Osteocyte (in vitro differentiated cells): Measurements from ENCODE around the gene F8A2. TPM values are rescaled to one million over a fixed set of nuclear protein-coding genes. Genes with fewer than 3 reads are reported as not detected.
"Not testable (repeated sequence)": the region's sequence is repeated elsewhere in the genome, so short reads cannot be mapped to it uniquely, and the experiment has no call there.

Source experiments
- DNase-seq: peaks from one replicate; pipeline ENCODE4 v3.0.0; 2021; ENCODE audit warnings: mixed read lengths; ENCODE audit not compliant: unreplicated experiment; ENCODE audit errors: extremely low spot score
- H3K27ac Mint-ChIP-seq: one replicate; pipeline ENCODE4 v1.8.0; 2021; ENCODE audit warnings: mild to moderate bottlenecking, mixed read lengths; ENCODE audit not compliant: unreplicated experiment
- H3K27me3 Mint-ChIP-seq: one replicate; pipeline ENCODE4 v1.8.0; 2021; ENCODE audit warnings: mixed read lengths; ENCODE audit not compliant: unreplicated experiment
- H3K36me3 Mint-ChIP-seq: one replicate; pipeline ENCODE4 v1.8.0; 2021; ENCODE audit warnings: mixed read lengths; ENCODE audit not compliant: unreplicated experiment
- H3K4me1 Mint-ChIP-seq: one replicate; pipeline ENCODE4 v1.8.0; 2021; ENCODE audit warnings: mixed read lengths; ENCODE audit not compliant: unreplicated experiment
- H3K4me3 Mint-ChIP-seq: one replicate; pipeline ENCODE4 v1.8.0; 2021; ENCODE audit warnings: mild to moderate bottlenecking, moderate library complexity, mixed read lengths; ENCODE audit not compliant: unreplicated experiment
- H3K9me3 Mint-ChIP-seq: one replicate; pipeline ENCODE4 v1.8.0; 2021; ENCODE audit warnings: mixed read lengths; ENCODE audit not compliant: unreplicated experiment
- long read RNA-seq: library from polyadenylated mRNA; unstranded; transcript quantifications from one replicate; pipeline ENCODE4 v2.0.0, GENCODE V29; 2021
- total RNA-seq: library from RNA; stranded (reverse); gene quantifications from 2 replicates; pipeline ENCODE4 v1.2.1, GENCODE V29; 2021
- TF ChIP-seq, protein P1 (sequence below): fragments of 200-600 bp; sonication (generic); IDR thresholded peaks from 2 replicates; pipeline ENCODE4 v1.5.0; 2021; ENCODE audit warnings: antibody characterized with exemption, mild to moderate bottlenecking, moderate library complexity

The F8A2 gene
- not detected in 2 replicates for total RNA-seq
- long read RNA-seq, result 0 reads

DNA sequence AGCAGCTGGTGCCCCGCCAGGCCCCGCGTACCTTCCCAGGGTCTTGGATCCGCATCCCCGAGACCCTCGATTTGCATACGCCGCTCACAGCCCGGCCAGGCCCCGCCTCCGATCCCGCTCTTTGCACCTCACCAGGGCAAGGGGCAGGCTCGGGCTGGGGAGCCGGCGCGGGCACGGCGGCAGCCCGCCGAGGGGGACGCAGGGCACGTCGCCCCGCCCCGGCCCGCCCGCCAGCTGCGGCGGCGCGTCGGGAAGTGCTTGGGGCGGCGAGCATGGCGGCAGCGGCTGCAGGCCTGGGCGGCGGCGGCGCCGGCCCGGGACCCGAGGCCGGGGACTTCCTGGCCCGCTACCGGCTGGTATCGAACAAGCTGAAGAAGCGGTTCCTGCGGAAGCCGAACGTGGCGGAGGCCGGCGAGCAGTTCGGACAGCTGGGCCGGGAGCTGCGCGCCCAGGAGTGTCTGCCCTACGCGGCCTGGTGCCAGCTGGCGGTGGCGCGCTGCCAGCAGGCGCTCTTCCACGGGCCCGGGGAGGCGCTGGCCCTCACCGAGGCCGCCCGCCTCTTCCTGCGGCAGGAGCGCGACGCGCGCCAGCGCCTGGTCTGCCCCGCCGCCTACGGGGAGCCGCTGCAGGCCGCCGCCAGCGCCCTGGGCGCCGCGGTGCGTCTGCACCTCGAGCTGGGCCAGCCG, at the start of gene F8A2:
Gene F8A2 (plus strand): TSS at position 253 of the 686 bp plus-strand sequence. CDS start 20 bp downstream, at position 273.
- not testable (repeated sequence) for H3K27ac Mint-ChIP-seq, DNase-seq, H3K4me3 Mint-ChIP-seq, H3K4me1 Mint-ChIP-seq, H3K36me3 Mint-ChIP-seq, H3K27me3 Mint-ChIP-seq, H3K9me3 Mint-ChIP-seq

DNA sequence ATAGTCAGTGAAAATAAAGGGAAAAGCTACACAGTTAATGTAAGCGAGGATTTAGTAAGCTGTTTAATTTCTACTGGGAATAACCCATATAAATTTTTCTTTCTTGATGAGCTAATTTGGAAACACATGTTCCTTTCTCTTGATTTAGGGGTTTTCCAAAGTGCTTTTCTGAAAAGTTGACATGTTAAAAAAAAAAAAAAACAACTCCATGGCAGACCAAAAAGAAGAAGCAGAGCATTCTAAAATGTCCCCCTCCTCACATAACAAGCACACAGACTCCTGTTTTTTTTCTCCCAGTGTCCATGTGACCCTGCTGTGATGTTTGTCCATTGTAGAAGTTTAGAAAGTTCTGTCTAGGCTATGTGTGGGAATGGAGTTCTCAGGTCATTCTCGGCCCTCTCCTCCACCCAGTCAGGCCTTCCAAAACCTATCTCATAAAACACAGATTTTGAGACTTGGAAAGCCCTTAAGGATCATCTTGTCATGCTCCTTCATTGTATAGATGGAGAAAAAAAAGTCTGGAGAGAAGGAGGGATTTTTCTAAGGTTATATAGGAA, 48.3 kb upstream of the F8A2 start:
- Mint-ChIP-seq H3K27me3 (peaks cover 4% of the 10 kb centered on the region), H3K36me3 (no peaks in the 10 kb centered on the region), H3K27ac (no peak overlapping the region), H3K4me1 (no peaks in the 10 kb centered on the region), H3K9me3 (peaks cover 14% of the 10 kb centered on the region), H3K4me3 (no peak overlapping the region)
- no peak for DNase-seq
- TF ChIP-seq, protein P1, sequence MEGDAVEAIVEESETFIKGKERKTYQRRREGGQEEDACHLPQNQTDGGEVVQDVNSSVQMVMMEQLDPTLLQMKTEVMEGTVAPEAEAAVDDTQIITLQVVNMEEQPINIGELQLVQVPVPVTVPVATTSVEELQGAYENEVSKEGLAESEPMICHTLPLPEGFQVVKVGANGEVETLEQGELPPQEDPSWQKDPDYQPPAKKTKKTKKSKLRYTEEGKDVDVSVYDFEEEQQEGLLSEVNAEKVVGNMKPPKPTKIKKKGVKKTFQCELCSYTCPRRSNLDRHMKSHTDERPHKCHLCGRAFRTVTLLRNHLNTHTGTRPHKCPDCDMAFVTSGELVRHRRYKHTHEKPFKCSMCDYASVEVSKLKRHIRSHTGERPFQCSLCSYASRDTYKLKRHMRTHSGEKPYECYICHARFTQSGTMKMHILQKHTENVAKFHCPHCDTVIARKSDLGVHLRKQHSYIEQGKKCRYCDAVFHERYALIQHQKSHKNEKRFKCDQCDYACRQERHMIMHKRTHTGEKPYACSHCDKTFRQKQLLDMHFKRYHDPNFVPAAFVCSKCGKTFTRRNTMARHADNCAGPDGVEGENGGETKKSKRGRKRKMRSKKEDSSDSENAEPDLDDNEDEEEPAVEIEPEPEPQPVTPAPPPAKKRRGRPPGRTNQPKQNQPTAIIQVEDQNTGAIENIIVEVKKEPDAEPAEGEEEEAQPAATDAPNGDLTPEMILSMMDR, result no peak

DNA sequence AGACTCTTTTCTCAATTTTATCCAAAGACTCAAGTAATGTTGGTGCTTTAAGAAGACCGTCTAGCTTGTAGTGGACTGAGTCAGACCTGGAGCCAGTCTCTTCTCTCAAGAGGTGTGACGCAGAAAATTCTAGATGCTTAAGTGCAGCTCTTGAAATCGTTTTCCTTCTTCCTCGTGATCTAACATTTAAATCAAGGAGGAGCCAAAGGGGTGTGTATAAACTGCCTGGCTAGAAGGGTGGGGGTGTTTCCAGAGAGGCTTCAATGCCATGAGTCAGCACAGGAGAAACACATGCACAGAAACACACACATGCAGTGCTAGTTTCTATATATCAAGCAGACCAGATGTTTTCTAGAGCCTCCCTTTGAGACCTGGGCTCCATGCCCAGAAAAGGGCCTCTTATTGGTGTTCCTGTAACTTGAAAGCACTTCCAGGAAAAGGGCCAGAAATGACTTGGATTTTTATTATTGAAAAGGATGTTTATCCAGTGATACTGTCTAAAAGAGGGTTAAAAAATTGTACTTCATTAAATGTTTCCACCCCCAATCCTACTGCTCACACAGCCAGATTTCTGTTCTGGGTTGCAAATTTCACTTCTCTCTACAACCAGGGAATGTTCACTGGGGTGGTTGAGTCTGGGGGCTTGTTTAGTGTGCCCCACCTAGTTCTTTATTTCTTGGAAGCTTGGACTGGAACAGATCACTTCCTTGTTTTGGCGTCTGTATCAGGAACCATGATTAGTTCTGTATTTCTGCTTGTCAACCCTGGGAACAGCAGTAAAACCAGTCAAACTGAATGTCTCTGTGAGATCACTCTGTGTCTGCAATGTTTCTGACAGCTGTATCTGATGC, 47.2 kb upstream of the F8A2 start, which contains the start of gene CLIC2:
Gene CLIC2 (minus strand): TSS at position 129 of the 851 bp plus-strand sequence. CDS start 187 bp downstream, outside the sequence.
- no peak within 1 kb of the TSS for H3K4me3 Mint-ChIP-seq
- peaks cover 2% of the 10 kb centered on the region for H3K27me3 Mint-ChIP-seq
- H3K36me3 Mint-ChIP-seq, result no peaks in the 10 kb centered on the region
- TF ChIP-seq, protein P1, result no peak
- H3K27ac Mint-ChIP-seq, result no peak within 1 kb of the TSS
- peaks cover 7% of the 10 kb centered on the region for H3K9me3 Mint-ChIP-seq
- H3K4me1 Mint-ChIP-seq, result no peaks in the 10 kb centered on the region
- no peak for DNase-seq

DNA sequence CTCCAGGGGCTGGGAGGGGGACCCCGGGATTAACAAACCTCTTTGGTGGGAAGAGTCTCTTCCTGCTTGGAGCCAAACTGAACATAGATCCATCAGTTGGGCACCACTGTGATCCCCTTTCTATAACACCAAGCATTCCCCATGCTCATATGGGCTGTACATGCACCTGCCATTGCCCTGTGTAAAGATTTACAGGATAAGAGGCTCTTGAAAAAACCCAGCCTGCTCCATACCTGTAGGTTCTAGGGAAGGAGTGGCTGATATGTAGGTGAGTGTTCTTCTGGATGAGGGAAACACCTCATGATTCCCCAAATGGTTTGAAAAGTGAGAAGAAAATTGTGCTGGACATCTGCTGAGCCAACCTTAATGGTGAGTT, 46.6 kb upstream of the F8A2 start:
- not testable (repeated sequence) for DNase-seq, H3K4me1 Mint-ChIP-seq, H3K27me3 Mint-ChIP-seq, H3K4me3 Mint-ChIP-seq, H3K27ac Mint-ChIP-seq, H3K36me3 Mint-ChIP-seq, H3K9me3 Mint-ChIP-seq

DNA sequence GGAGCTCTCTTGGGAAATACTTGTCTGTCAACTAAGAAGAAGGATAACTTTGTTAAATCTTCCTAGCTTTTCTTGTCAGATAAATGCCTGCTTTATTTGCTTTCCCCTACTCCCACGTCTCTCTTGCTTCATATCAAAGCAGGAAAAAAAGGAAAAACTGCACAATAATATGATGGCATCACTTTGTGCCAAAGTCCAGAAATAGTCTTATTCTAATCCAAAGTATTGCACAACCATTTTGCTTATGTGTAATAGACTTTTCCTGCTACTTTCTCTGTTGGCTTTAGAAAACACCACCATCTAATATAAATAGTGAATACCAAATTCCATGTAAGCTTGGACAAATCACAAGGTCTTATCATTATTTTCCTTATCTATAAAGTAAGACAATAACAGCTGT, 36.2 kb upstream of the F8A2 start:
- not testable (repeated sequence) for H3K36me3 Mint-ChIP-seq, H3K4me1 Mint-ChIP-seq, DNase-seq, H3K27ac Mint-ChIP-seq, H3K27me3 Mint-ChIP-seq, H3K4me3 Mint-ChIP-seq, H3K9me3 Mint-ChIP-seq

DNA sequence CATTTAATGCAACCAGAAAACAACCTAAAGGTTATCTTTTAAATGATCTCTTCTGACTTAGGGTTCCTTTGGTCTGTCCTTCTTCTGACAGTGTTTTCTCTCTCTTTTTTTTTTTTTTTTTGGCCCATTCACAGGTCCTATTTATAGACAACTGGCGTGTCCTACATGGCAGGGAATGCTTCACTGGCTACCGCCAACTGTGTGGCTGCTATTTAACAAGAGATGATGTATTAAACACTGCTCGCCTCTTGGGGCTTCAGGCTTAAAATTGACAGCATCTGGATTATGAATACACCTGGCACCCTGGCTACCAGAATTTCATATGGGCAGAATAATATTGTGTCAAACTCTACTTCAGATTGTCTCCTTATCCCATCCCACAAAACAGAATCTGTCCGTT, 32.4 kb upstream of the F8A2 start:
- H3K4me3 Mint-ChIP-seq, H3K27ac Mint-ChIP-seq, H3K9me3 Mint-ChIP-seq, H3K36me3 Mint-ChIP-seq, H3K4me1 Mint-ChIP-seq, DNase-seq, H3K27me3 Mint-ChIP-seq: not testable (repeated sequence)

DNA sequence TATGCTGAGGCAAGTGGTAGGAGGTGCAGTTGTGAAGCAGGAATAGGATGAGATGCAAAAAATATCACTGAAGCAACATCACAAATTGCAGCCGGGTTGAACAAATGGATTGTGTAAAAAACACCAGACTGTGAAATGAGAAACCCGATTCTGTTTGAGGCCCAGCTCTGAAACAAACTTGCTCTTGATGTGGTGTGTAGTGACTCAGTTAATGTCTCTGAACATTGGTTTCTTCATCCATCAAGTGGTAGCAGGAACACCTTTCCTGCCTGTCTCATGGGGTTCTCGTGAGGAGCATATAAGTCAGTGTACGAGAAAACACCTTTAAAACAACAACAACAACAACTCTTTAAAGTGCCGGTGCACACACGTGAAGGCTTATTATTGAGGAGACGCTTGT, 18.2 kb upstream of the F8A2 start:
- not testable (repeated sequence) for H3K36me3 Mint-ChIP-seq, H3K9me3 Mint-ChIP-seq

DNA sequence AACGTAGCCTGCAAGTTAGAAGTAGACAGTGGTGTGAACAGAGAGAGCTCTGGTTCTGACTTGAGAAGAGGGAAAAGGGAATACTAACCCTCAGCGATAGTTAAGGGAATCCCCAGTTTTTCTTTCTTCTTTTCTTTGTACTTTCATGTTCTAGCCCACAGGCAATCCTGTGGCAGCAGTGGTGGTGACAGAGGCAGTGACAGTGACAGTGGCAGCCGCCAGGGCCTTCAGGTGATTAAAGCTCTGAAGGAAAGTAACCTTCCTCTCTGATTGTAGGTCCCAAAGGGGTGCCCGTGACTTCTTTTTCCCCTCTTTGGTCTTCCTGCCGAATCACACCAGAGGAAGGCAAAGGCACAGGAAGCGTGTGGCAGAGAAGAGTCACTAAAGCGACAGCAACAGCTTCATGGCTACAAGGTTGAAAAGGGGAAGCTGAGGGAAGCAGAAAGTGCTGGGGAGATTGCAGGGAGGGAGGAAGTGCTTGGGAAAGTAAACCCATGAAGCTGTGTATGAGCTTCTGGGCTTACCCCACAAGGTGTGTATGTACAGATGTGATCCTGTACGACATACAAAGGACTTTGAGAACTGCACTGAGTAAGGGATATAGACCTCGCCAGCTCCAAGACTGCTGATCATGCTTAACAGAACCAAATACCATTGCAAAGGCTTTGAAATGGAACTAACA, 8.0 kb upstream of the F8A2 start:
- not testable (repeated sequence) for DNase-seq, H3K36me3 Mint-ChIP-seq, H3K27me3 Mint-ChIP-seq, H3K4me3 Mint-ChIP-seq, H3K4me1 Mint-ChIP-seq, H3K9me3 Mint-ChIP-seq, H3K27ac Mint-ChIP-seq

More for the DNA sequence above, 18.2 kb upstream of the F8A2 start:
- not testable (repeated sequence) for H3K27ac Mint-ChIP-seq, H3K4me3 Mint-ChIP-seq, H3K27me3 Mint-ChIP-seq, DNase-seq, H3K4me1 Mint-ChIP-seq

DNA sequence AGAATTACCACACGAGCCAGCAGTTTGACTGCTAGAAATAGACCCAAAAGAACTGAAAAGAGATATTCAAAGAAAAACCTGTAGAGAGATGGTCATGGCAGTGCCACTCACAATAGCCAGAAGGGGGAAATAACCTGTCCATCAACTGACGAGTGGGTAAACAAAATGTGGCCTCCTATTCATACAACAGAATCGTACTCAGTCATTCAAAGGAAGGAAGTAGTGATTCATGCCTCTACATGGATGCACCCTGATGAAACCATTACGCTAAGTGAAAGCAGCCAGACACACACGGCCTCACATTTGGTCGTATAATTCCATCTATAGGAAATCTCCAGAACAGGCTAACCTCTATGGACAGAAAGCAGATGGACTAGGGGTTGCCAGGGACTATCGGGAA, 2.1 kb upstream of the F8A2 start:
- H3K27me3 Mint-ChIP-seq, H3K4me1 Mint-ChIP-seq, H3K27ac Mint-ChIP-seq, H3K9me3 Mint-ChIP-seq, H3K36me3 Mint-ChIP-seq, DNase-seq, H3K4me3 Mint-ChIP-seq: not testable (repeated sequence)
